ENCODE data around the gene CYP1A2.

The CYP1A2 gene

DNA sequence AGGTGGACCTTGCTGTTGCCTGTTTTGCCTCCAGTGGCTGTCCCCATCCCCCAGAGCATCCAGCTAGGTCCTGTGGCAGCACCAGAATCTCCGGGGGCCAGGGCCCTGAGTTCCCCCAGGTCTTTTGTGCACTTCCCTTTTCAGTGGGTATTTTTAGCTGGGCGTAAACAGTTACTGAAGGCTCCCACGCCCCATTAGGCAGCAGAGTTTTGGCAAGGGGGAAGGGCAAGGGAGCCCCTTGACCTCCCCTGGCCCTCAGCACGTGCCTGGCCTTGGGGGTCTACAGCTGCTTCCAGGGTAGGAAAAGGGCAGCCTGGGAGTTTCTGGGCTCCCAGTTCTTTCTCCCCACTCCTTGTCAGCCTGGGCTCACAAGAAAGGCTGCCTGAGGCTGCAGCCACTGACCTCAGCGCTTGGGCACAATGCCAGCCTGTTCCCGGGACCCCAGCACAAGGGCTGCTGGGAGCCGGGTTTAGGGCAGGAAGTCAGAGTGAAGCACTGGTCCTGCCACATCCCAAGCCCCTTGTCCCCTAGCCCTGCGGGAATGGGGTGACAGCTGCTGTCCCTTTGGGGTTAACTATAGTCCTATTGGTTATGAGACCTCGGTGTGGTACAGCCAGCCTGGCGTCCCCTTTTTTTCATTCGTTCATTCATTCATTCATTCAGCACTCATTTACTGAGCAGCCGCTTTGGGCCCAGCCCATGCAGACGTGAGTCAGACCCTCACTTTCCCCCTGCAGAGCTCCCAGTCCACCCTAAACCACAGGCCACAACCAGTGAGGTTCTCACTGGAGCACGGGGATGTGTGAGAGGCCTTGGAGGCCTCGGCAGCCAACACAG is 41.7 kb downstream of the CYP1A2 start:
- peak; percentile 73 for DNase-seq

DNA sequence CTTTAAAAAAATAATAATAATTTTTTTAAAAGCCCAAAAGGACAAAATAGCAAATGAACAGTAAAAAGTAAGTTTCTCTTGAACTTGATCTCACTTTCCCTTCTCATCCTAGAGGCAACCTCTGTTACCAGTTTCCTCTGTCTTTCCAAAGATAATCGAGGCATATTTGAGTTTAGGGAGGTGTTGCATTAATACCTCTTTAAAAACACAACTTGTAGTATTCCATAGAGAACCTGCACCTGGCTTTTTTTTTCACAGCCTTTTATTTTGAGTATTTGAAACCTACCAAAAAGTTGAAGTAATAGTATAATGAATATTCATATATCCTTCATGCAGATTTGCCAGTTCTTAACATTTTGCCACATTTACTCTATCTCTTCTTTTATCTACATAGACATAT is 42.4 kb downstream of the CYP1A2 start:
- no peak for DNase-seq

DNA sequence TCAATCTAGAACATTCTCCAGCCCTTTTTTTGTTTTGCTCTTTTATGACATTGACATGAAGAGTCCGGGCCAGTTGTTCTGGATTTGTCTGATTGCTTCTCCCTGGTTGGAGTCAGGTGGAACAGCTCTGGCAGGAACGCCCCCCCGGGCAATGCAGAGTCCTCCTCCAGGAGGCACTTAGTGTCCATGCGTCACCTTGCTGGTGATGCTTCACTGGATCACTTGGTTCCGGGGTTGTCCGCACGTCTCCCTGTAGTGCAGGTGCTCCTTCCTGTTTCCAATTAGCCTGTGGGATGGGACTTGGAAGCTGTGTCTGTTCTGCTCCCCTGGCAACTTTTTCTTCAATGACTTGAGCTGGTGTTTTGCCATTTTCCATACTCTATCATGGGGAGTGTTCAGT is 43.0 kb downstream of the CYP1A2 start:
- no peak for DNase-seq

DNA sequence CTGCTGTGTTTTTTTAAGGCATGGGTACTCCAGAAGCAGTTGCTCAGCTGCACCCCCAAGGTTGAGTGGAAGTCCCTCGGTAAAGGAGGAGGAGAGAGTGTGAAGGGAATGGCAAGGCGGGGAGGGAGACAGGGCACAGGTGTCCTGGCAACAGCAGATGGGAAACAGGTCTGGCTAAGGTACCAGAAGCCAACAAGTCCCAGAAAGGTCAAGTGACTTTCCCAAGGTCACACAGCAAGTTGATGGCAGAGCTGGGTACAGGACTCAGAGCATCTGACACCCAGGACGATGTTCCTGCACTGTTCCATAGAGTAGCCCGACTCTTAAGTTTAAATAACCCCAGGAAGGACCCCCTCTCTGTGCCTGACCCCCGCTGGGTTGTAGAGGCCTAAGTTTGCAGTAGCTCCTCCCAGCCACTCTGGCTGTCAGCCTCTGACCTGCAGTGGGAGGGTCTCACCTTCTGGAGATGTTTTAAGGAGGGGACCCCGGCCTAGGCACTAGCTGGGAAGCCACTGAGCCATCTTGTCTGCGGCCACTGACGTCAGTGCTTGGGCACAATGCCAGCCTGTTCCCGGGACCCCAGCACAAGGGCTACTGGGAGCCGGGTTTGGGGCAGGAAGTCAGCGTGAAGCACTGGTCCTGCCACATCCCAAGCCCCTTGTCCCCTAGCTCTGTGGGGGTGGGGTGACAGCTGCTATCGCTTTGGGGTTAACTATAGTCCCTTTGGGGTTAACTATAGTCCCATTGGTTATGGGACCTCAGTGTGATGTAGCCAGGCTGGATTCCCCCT is 43.8 kb downstream of the CYP1A2 start:
- DNase-seq = peak; percentile 21

DNA sequence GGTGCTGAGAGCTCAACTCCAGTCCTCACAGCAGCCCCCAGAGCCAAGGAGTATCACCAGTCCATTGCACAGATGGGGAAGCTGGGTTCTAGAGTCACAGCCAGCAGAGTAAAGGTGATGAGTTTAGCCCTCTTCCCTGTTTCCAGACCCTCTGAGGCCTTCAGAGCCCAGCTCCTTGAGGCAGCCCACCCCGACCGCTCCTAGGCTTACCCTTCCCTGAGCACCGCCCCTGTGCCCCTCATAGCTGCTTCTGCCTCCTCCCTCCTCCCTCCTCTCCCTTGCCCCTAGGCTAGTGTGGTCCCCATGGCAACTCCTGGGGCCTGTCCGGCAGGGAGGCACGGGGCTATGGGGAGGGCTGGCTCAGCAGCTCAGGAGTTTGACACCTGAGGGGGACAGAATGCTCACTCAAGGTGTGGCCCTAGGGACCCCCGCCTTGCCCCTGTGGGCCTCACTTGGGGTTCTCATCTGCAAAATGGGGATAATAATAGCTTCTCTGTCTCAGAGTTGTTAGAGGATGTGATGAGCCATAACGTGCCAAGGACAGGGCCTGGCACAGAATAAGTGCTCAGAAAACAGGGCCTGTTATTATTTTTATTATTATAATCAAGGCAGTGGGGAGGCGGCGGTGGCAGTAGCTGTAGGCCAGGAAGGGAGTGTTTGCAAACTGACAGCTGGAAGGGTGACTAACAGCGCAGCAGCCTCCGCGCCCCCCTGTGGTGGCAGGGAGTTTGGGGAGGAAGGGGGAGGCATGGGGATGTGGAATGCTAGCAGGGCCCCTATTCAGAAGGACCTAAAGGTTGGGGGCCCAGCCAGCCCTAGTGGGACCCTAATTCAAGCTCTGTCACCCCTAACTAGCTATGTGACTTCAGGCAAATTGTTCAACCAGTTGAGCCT is 44.7 kb downstream of the CYP1A2 start:
- peak; percentile 67 for DNase-seq

DNA sequence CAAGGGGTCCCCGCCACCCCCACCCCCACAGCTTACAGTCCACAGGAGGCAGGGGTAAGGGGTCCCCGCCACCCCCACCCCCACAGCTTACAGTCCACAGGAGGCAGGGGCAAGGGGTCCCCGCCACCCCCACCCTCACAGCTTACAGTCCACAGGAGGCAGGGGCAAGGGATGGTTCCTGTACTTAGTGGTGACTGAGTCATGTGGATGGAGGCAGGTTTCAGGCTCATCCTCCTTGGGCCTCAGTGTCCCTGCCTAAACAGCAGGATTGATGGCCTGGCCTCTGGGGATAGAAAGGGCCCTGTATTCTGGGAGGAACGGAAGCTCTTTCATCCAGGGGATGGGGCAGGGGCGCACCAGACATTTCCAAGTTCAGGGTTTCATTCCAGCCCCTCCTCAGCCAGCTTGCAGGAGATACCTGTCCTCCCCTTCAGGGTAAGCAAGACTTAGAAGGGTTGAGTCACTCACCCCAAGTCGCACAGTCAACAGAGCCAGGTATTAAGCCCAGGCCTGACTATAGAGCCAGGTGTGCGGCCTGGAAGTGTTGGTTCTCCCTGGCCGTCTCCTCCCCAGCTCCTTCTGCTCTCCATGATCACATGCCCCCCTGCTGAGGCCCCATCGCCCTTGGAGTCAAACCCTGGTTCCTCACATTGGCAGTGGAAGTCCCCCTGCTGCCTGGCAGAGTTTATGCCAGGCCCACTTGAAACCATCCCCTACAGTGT is 45.8 kb downstream of the CYP1A2 start:
- DNase-seq = no peak

DNA sequence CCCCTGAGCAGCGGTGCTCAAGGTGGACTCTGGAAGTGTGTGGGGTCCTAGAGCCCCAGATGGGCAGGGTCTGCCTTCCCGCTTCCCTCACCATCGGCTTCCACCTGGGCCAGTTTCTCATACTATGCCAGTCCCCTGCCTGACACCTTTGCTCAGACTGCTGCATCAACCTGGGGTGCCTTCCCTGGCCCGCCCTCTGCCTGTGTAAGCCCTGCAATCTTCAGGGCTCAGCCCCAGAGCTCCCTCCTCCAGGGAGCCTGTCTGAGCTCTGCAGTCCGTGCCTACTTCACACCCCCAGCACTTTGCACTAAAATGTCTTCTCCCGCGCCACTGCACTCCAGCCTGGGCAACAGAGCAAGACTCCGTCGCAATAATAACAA is 46.3 kb downstream of the CYP1A2 start:
- no peak for DNase-seq

DNA sequence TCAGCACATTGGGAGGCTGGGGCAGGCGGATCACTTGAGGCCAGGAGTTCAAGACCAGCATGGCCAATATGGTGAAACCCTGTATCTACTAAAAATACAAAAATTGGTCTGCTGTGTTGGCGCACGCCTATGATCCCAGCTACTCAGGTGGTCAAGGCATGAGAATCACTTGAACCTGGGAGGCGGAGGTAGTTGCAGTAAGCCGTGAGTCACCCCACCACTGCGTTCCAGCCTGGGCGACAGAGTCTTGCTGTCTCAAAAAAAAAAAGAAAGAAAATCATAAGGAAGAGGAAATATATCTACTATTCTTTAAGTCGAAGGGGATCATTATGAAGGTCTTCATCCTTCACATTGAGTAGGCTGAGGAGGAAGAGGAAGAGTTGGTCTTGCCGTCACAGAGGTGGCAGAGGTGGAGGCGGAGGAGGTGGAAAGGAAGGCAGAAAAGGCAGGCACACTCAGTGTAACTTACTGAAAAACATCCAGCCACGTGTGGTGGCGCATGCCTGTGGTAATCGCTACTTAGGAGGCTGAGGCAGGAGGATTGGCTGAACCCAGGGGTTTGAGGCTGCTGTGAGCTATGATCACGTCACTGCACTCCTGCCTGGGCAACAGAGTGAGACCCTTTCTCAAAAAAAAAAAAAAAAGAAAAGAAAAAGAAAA is 47.5 kb downstream of the CYP1A2 start:
- DNase-seq = no peak

DNA sequence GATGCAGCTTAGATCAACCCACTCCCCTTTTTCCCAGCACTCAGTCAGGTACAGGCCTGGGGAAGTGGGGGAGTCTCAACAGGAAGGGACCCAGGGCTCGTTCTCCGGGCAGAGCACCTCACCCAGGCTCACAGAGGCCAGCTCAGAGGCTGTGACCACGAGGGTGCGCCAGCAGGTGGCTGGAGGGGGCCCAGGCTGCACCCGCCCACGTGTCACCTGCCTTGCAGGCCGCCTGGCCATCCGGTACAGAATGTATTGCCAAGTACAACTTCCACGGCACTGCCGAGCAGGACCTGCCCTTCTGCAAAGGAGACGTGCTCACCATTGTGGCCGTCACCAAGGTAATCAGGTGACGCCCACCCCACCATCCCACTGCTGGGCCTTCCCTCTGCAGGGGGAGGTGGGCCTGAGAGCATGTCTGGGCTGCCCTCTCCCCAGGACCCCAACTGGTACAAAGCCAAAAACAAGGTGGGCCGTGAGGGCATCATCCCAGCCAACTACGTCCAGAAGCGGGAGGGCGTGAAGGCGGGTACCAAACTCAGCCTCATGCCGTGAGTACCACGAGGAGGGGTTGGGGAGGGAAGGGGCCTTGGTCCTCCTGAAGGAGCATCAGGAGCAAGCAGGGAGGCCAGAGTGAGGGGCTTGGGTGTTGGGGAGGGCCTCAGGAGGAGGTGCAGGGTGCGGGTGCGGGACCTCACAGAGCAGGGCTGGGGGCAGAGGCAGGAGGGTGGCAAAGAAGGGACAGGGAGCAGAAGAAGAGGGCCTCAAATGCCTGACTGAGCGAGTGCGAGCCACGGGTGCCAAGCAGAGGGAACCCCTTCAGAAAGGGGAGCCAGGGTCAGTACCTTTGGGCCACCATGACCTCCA is 50.0 kb downstream of the CYP1A2 start:
- DNase-seq = no peak

DNA sequence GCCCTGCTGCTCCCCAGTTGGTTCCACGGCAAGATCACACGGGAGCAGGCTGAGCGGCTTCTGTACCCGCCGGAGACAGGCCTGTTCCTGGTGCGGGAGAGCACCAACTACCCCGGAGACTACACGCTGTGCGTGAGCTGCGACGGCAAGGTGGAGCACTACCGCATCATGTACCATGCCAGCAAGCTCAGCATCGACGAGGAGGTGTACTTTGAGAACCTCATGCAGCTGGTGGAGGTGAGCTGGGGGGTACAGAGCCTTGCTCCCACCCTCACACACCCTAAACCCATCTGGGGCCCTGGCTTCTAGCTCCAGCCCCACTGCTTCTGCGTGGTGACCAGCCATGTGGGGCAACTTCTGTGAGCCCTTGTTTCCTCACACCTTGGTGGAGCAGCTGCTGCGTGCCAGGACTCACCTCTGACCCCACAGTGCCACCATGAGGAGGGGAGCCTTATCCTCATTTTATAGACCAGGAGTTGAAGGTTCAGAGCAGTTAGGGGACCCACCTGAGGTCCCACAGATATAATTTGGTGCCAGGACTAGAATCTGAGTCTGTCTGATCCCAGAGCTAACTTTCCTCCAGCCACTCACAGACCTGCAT is 50.7 kb downstream of the CYP1A2 start:
- DNase-seq = no peak

DNA sequence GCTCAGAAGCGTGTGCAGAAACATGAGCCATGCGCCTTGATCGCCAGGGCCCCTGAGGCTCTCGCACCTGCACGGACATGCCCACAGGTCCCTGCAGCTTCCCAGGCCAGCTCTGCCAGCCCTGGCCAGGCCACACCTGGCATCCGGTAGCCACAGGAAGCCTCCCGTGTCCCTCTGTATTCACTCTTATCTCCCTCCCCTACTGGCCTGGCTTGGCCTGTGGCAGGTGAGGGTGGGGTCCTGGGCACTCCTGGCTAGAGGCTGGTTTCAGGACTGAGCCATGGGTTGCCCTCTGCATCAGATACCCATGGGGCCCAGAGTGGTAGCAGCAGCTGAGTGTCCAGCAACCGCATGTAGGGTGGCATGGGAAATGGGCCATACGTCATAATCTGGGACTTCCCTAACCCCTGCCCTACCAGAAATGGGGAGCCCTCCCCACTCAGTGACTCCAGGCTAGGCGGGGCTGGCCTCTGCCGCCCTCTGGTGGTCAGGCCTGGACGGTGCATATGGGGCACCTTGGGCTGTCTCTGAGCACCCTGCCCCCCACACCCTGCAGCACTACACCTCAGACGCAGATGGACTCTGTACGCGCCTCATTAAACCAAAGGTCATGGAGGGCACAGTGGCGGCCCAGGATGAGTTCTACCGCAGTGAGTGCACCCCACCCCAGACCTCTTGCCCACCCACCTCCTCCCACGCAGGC is 51.4 kb downstream of the CYP1A2 start:
- DNase-seq = peak; percentile 96

DNA sequence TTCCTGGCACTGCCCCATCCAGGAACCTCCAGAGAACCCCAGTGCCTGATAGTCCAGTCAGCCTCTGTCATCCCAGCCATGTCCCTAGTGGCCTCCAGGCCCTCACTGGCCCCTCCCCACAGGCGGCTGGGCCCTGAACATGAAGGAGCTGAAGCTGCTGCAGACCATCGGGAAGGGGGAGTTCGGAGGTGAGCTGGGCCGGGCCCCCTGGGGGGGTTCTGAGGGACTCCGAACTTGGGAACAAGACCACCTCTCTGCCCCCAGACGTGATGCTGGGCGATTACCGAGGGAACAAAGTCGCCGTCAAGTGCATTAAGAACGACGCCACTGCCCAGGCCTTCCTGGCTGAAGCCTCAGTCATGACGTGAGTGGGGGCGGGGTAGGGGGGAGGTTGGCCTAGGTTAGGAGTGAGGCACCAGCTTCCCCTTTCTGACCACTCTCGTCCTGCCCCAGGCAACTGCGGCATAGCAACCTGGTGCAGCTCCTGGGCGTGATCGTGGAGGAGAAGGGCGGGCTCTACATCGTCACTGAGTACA is 52.0 kb downstream of the CYP1A2 start:
- DNase-seq = peak; percentile 40

DNA sequence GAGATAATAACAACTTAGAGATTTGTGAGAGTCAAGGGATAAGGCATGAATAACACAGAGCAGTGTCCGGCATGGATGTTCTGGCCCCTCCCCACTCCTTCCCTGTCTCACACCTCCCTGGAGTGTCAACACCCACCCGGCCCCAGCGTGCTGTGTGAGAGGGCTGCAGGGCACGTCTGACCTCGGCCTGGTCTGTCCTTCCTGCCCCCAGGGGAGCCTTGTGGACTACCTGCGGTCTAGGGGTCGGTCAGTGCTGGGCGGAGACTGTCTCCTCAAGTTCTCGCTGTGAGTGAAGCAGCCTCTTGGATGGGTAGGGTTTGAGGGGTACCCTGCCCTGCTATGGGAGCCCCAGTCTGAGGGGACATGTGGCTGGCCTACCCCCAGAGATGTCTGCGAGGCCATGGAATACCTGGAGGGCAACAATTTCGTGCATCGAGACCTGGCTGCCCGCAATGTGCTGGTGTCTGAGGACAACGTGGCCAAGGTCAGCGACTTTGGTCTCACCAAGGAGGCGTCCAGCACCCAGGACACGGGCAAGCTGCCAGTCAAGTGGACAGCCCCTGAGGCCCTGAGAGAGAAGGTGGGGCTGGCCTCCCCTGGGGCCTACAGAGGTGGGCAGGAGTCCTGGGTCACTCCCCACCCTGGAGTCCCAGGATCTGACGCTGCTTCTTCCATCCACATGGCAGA is 52.8 kb downstream of the CYP1A2 start:
- no peak for DNase-seq

DNA sequence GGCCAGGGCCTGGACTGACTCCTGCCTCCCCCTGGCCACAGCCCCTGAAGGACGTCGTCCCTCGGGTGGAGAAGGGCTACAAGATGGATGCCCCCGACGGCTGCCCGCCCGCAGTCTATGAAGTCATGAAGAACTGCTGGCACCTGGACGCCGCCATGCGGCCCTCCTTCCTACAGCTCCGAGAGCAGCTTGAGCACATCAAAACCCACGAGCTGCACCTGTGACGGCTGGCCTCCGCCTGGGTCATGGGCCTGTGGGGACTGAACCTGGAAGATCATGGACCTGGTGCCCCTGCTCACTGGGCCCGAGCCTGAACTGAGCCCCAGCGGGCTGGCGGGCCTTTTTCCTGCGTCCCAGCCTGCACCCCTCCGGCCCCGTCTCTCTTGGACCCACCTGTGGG is 53.6 kb downstream of the CYP1A2 start:
- no peak for DNase-seq

DNA sequence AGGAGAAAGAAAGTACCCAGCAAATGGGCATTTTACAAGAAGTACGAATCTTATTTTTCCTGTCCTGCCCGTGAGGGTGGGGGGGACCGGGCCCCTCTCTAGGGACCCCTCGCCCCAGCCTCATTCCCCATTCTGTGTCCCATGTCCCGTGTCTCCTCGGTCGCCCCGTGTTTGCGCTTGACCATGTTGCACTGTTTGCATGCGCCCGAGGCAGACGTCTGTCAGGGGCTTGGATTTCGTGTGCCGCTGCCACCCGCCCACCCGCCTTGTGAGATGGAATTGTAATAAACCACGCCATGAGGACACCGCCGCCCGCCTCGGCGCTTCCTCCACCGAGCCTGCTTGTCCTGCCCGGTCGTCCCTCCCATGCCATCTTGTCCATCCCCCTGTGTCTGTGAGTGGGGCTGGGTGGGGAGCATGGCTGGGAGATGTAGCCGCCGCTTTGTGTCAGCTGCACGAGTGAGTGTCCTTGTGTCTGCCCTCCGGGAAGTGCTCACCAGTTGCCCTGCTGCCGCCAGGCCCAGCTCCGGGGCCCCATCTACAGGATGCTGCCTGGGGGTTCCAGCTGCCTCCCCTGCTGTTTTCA is 54.3 kb downstream of the CYP1A2 start:
- no peak for DNase-seq

DNA sequence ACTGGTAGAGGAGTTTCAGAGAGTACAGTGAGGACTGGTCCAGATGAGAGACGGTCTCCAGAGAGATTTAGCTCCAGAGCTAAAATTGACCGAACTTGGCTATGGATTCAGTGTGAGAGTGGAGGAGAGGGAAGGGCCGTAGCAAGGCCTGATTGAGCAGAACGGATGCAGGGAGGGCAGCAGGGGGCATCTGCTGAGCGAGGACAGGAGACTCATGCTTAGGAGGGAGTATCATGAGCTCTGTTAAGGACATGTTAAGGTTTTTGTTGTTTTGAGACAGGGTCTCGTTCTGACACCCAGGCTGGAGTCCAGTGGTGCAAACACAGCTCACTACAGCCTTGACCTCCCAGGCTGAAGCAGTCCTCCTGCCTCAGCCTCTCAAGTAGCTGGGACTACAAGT is 56.3 kb downstream of the CYP1A2 start:
- no peak for DNase-seq

Measured in suppressor macrophage treated with lipopolysaccharide for 4 hours (primary cell).